HepG2 (cell line): ENCODE results near the gene INSR. TPM values are rescaled to one million over a fixed set of nuclear protein-coding genes. Genes with fewer than 3 reads are reported as not detected.
A peak's percentile ranks its signal among the peaks of the same experiment; 100 is the strongest.

Experiments
- HOXA3 ChIP-seq: sonication (generic); formaldehyde crosslinking; IDR thresholded peaks from 2 replicates; pipeline ENCODE4 v1.5.0; 2020; ENCODE audit warnings: missing genetic modification reagents
- ISX ChIP-seq: sonication (generic); formaldehyde crosslinking; conservative IDR thresholded peaks from 2 replicates; pipeline ENCODE4 v1.5.0; 2020; ENCODE audit warnings: missing genetic modification reagents
- KDM1A ChIP-seq: IDR thresholded peaks from 2 replicates; pipeline ENCODE4 v1.6.1; 2016; ENCODE audit warnings: missing compliant biosample characterization
- KMT2B ChIP-seq: IDR thresholded peaks from 2 replicates; pipeline ENCODE4 v1.6.1; 2016; ENCODE audit warnings: missing genetic modification reagents, missing compliant biosample characterization
- MEF2D ChIP-seq: sonication (generic); formaldehyde crosslinking; IDR thresholded peaks from 2 replicates; pipeline ENCODE4 v1.5.1; 2020; ENCODE audit warnings: mild to moderate bottlenecking, missing genetic modification reagents
- MTF1 ChIP-seq: sonication (generic); formaldehyde crosslinking; IDR thresholded peaks from 2 replicates; pipeline ENCODE4 v1.5.0; 2020; ENCODE audit warnings: missing genetic modification reagents
- MTF2 ChIP-seq: sonication (generic); formaldehyde crosslinking; IDR thresholded peaks from 2 replicates; pipeline ENCODE4 v1.5.0; 2020; ENCODE audit warnings: missing genetic modification reagents, borderline replicate concordance
- MXI1 ChIP-seq: IDR thresholded peaks from 3 replicates; pipeline ENCODE4 v1.6.1; 2012; ENCODE audit warnings: low read depth, low read length, inconsistent platforms, borderline replicate concordance
- SNAPC2 ChIP-seq: sonication (generic); formaldehyde crosslinking; IDR thresholded peaks from 2 replicates; pipeline ENCODE4 v1.8.1; 2022; ENCODE audit warnings: mild to moderate bottlenecking, missing genetic modification reagents
- ZFY ChIP-seq: sonication (generic); formaldehyde crosslinking; IDR thresholded peaks from 2 replicates; pipeline ENCODE4 v1.4.0; 2020; ENCODE audit warnings: missing genetic modification reagents
- ZNF121 ChIP-seq: sonication (generic); formaldehyde crosslinking; IDR thresholded peaks from 2 replicates; pipeline ENCODE4 v1.5.0; 2020; ENCODE audit warnings: mild to moderate bottlenecking, missing genetic modification reagents
- ZNF143 ChIP-seq: sonication (generic); formaldehyde crosslinking; IDR thresholded peaks from 2 replicates; pipeline ENCODE4 v1.4.0; 2020; ENCODE audit warnings: missing genetic modification reagents
- ZNF556 ChIP-seq: sonication (generic); formaldehyde crosslinking; IDR thresholded peaks from 2 replicates; pipeline ENCODE4 v1.4.0; 2020; ENCODE audit warnings: mild to moderate bottlenecking, missing genetic modification reagents, borderline replicate concordance
- polyA plus RNA-seq, 8 experiments: library from polyadenylated mRNA; depleted of rRNA in 3 of 8; stranded (reverse) in 7 of 8; unstranded in 1 of 8; fragments of >200 nt; fragmentation: Illumina TruSeq in 4 of 8; extraction: Trizol in 4 of 8; gene quantifications; 2 replicates each; pipeline versions ENCODE4 v1.2.1 to v1.2.3, GENCODE V29; 2011 to 2016; ENCODE audit warnings: low read depth in 4 of 8, missing spikeins in 1 of 8, mixed read lengths in 1 of 8; ENCODE audit not compliant: insufficient read depth in 1 of 8
- total RNA-seq, 5 experiments: library from RNA; depleted of rRNA; stranded (reverse); fragments of >200 nt; fragmentation: Illumina TruSeq; extraction: Trizol; gene quantifications; 2 replicates each; pipeline ENCODE4 v1.2.3, GENCODE V29; 2016; ENCODE audit warnings: low read depth in 1 of 5
- TF ChIP-seq, protein P1 (sequence below): sonication (generic); formaldehyde crosslinking; IDR thresholded peaks from 2 replicates; pipeline ENCODE4 v1.5.0; 2020; ENCODE audit warnings: missing genetic modification reagents
- TF ChIP-seq, protein P2 (sequence below): sonication (generic); formaldehyde crosslinking; IDR thresholded peaks from 2 replicates; pipeline ENCODE4 v1.9.0; 2021; ENCODE audit warnings: missing genetic modification reagents, mild to moderate bottlenecking, borderline replicate concordance
- TF ChIP-seq, protein P3 (sequence below): IDR thresholded peaks from 2 replicates; pipeline ENCODE4 v1.6.1; 2016; ENCODE audit warnings: missing compliant biosample characterization, missing genetic modification reagents, borderline replicate concordance
- TF ChIP-seq, protein P4 (sequence below): sonication (generic); formaldehyde crosslinking; IDR thresholded peaks from 2 replicates; pipeline ENCODE4 v1.4.0; 2020; ENCODE audit warnings: mild to moderate bottlenecking, missing genetic modification reagents
- TF ChIP-seq, protein P5 (sequence below): sonication (generic); formaldehyde crosslinking; IDR thresholded peaks from 2 replicates; pipeline ENCODE4; 2020; ENCODE audit warnings: missing genetic modification reagents, mild to moderate bottlenecking, borderline replicate concordance

INSR gene
- total and polyA plus RNA-seq, 2 of the 13 experiments (the other 11 are each of a cell fraction or from before 2014, with no cell fraction given) = 24.2 to 29.8 TPM

DNA sequence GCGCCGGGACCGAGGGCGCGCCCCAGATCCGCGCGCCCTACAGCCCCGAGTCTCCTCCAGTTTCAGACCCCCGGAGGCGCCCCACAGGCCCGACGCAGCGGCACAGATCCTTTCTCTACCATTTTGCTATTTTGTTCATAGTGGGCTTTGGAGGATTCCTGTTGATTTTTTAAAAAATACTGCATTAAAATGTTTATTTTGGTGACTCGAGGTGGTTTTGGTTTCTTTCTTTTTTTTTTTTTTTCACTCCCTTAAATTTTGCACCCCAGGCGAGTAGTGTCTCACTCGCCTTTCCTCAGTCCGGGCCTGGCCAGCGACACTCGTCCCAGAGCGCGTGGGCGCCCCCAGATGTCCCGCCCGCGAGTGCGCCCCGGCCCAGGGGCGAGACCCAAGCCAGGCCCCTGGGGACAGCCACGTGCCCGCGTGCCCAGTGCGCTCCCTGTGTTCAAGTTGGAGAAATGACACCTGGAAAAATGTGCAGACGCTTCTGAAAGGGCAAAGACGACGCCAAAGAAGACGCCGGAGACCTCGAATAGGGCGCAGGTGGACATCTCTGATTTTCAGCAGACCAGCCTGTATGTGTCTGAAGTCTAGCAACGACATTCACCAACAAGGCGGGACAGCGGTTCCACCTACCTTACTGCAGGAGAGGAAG lies 471 bp upstream of the INSR start (continued):
- TF ChIP-seq, protein P1, sequence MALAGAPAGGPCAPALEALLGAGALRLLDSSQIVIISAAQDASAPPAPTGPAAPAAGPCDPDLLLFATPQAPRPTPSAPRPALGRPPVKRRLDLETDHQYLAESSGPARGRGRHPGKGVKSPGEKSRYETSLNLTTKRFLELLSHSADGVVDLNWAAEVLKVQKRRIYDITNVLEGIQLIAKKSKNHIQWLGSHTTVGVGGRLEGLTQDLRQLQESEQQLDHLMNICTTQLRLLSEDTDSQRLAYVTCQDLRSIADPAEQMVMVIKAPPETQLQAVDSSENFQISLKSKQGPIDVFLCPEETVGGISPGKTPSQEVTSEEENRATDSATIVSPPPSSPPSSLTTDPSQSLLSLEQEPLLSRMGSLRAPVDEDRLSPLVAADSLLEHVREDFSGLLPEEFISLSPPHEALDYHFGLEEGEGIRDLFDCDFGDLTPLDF = peak; percentile 29; the same call in 1 of the 2 replicates
- TF ChIP-seq KMT2B (CRISPR knock-in tag) = 0 out of 2 replicates have a peak, but pooled peaks have one; percentile 30
- 0 out of 2 replicates have a peak, but pooled peaks have one; percentile 34 for TF ChIP-seq MEF2D
- TF ChIP-seq ZNF143 (CRISPR knock-in tag) = peak; percentile 39; the same call in 1 of the 2 replicates
- TF ChIP-seq HOXA3 (CRISPR knock-in tag) = peak; percentile 82
- 0 out of 2 replicates have a peak, but pooled peaks have one; percentile 51 for TF ChIP-seq ISX (CRISPR knock-in tag)
- no peak for TF ChIP-seq MTF2 (CRISPR knock-in tag)
- TF ChIP-seq, protein P2, sequence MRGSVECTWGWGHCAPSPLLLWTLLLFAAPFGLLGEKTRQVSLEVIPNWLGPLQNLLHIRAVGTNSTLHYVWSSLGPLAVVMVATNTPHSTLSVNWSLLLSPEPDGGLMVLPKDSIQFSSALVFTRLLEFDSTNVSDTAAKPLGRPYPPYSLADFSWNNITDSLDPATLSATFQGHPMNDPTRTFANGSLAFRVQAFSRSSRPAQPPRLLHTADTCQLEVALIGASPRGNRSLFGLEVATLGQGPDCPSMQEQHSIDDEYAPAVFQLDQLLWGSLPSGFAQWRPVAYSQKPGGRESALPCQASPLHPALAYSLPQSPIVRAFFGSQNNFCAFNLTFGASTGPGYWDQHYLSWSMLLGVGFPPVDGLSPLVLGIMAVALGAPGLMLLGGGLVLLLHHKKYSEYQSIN (CRISPR knock-in tag) = 0 out of 2 replicates have a peak, but pooled peaks have one; percentile 53
- TF ChIP-seq KDM1A = no peak
- TF ChIP-seq, protein P3, sequence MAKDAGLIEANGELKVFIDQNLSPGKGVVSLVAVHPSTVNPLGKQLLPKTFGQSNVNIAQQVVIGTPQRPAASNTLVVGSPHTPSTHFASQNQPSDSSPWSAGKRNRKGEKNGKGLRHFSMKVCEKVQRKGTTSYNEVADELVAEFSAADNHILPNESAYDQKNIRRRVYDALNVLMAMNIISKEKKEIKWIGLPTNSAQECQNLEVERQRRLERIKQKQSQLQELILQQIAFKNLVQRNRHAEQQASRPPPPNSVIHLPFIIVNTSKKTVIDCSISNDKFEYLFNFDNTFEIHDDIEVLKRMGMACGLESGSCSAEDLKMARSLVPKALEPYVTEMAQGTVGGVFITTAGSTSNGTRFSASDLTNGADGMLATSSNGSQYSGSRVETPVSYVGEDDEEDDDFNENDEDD (CRISPR knock-in tag) = peak; percentile 90
- peak; percentile 67 for TF ChIP-seq ZFY
- peak; percentile 70 for TF ChIP-seq MTF1 (CRISPR knock-in tag)
- TF ChIP-seq SNAPC2 (CRISPR knock-in tag) = 0 out of 2 replicates have a peak, but pooled peaks have one; percentile 30
- TF ChIP-seq ZNF121 (CRISPR knock-in tag) = 0 out of 2 replicates have a peak, but pooled peaks have one; percentile 46
- TF ChIP-seq ZNF556 (CRISPR knock-in tag) = no peak
- TF ChIP-seq, protein P4, sequence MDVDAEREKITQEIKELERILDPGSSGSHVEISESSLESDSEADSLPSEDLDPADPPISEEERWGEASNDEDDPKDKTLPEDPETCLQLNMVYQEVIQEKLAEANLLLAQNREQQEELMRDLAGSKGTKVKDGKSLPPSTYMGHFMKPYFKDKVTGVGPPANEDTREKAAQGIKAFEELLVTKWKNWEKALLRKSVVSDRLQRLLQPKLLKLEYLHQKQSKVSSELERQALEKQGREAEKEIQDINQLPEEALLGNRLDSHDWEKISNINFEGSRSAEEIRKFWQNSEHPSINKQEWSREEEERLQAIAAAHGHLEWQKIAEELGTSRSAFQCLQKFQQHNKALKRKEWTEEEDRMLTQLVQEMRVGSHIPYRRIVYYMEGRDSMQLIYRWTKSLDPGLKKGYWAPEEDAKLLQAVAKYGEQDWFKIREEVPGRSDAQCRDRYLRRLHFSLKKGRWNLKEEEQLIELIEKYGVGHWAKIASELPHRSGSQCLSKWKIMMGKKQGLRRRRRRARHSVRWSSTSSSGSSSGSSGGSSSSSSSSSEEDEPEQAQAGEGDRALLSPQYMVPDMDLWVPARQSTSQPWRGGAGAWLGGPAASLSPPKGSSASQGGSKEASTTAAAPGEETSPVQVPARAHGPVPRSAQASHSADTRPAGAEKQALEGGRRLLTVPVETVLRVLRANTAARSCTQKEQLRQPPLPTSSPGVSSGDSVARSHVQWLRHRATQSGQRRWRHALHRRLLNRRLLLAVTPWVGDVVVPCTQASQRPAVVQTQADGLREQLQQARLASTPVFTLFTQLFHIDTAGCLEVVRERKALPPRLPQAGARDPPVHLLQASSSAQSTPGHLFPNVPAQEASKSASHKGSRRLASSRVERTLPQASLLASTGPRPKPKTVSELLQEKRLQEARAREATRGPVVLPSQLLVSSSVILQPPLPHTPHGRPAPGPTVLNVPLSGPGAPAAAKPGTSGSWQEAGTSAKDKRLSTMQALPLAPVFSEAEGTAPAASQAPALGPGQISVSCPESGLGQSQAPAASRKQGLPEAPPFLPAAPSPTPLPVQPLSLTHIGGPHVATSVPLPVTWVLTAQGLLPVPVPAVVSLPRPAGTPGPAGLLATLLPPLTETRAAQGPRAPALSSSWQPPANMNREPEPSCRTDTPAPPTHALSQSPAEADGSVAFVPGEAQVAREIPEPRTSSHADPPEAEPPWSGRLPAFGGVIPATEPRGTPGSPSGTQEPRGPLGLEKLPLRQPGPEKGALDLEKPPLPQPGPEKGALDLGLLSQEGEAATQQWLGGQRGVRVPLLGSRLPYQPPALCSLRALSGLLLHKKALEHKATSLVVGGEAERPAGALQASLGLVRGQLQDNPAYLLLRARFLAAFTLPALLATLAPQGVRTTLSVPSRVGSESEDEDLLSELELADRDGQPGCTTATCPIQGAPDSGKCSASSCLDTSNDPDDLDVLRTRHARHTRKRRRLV (CRISPR knock-in tag) = no peak
- TF ChIP-seq MXI1 = peak; percentile 25; the same call in 1 of the 3 replicates
- TF ChIP-seq, protein P5, sequence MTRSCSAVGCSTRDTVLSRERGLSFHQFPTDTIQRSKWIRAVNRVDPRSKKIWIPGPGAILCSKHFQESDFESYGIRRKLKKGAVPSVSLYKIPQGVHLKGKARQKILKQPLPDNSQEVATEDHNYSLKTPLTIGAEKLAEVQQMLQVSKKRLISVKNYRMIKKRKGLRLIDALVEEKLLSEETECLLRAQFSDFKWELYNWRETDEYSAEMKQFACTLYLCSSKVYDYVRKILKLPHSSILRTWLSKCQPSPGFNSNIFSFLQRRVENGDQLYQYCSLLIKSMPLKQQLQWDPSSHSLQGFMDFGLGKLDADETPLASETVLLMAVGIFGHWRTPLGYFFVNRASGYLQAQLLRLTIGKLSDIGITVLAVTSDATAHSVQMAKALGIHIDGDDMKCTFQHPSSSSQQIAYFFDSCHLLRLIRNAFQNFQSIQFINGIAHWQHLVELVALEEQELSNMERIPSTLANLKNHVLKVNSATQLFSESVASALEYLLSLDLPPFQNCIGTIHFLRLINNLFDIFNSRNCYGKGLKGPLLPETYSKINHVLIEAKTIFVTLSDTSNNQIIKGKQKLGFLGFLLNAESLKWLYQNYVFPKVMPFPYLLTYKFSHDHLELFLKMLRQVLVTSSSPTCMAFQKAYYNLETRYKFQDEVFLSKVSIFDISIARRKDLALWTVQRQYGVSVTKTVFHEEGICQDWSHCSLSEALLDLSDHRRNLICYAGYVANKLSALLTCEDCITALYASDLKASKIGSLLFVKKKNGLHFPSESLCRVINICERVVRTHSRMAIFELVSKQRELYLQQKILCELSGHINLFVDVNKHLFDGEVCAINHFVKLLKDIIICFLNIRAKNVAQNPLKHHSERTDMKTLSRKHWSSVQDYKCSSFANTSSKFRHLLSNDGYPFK (CRISPR knock-in tag) = no peak
